ENCODE measurements around the gene PLAC8. TPM values are rescaled to one million over a fixed set of nuclear protein-coding genes. Genes with fewer than 3 reads are reported as not detected.
"Not testable (repeated sequence)": the region's sequence is repeated elsewhere in the genome, so short reads cannot be mapped to it uniquely, and the experiment has no call there.

Gene PLAC8
- 9.2 and 12.5 TPM in 2 replicates for total RNA-seq (2014; rRNA removed)
- 43.0 TPM for polyA plus RNA-seq (2012)

GRCh38 chr4:83114576-83114975 is at the start of gene PLAC8:
TSS of gene PLAC8 (minus strand) at chr4:83114729. CDS start at chr4:83107921, 6,808 bp downstream.
- DNase-seq (ENCODE audit: low read depth): peak; percentile 63

- DNase-seq (ENCODE audit: low read depth): no peak
Measured at GRCh38 chr4:83153417-83153816, 38.9 kb upstream of the PLAC8 start.

GRCh38 chr4:83152746-83153145 is 38.2 kb upstream of the PLAC8 start:
- DNase-seq (ENCODE audit: low read depth): no peak

GRCh38 chr4:83151651-83152050 is 37.1 kb upstream of the PLAC8 start:
- no peak for DNase-seq (ENCODE audit: low read depth)

- no peak for DNase-seq (ENCODE audit: low read depth)
Measured at GRCh38 chr4:83150653-83151330, 36.3 kb upstream of the PLAC8 start.

- no peak for DNase-seq (ENCODE audit: low read depth)
Measured at GRCh38 chr4:83149865-83150652, 35.5 kb upstream of the PLAC8 start.

GRCh38 chr4:83146841-83147240 is 32.3 kb upstream of the PLAC8 start:
- no peak for DNase-seq (ENCODE audit: low read depth)

- not testable (repeated sequence) for DNase-seq (ENCODE audit: low read depth)
Measured at GRCh38 chr4:83145776-83146175, 31.2 kb upstream of the PLAC8 start.

GRCh38 chr4:83139514-83140156 is 25.1 kb upstream of the PLAC8 start:
- no peak for DNase-seq (ENCODE audit: low read depth)

GRCh38 chr4:83138946-83139345 is 24.4 kb upstream of the PLAC8 start:
- DNase-seq (ENCODE audit: low read depth): no peak

GRCh38 chr4:83132065-83132464 is 17.5 kb upstream of the PLAC8 start:
- DNase-seq (ENCODE audit: low read depth): no peak

- no peak for DNase-seq (ENCODE audit: low read depth)
Measured at GRCh38 chr4:83129264-83129663, 14.7 kb upstream of the PLAC8 start.

GRCh38 chr4:83128240-83128929 is 13.9 kb upstream of the PLAC8 start:
- DNase-seq (ENCODE audit: low read depth): peak; percentile 90

- no peak for DNase-seq (ENCODE audit: low read depth)
Measured at GRCh38 chr4:83125738-83126141, 11.2 kb upstream of the PLAC8 start.

- DNase-seq (ENCODE audit: low read depth): no peak
Measured at GRCh38 chr4:83124111-83124780, 9.7 kb upstream of the PLAC8 start.

GRCh38 chr4:83121246-83121645 is 6.7 kb upstream of the PLAC8 start:
- DNase-seq (ENCODE audit: low read depth): no peak

GRCh38 chr4:83118869-83119268 is 4.3 kb upstream of the PLAC8 start:
- DNase-seq (ENCODE audit: low read depth): no peak

GRCh38 chr4:83115656-83116285 is 1.2 kb upstream of the PLAC8 start:
- no peak for DNase-seq (ENCODE audit: low read depth)

- DNase-seq (ENCODE audit: low read depth): peak; percentile 59
Measured at GRCh38 chr4:83115000-83115399, 471 bp upstream of the PLAC8 start.

- peak; percentile 80 for DNase-seq (ENCODE audit: low read depth)
Measured at GRCh38 chr4:83113429-83113786, 1.1 kb downstream of the PLAC8 start.

Data from LHCN-M2 (cell line).